C4-2B (cell line): ENCODE measurements around the gene SLC2A9.

Source experiments
- CTCF ChIP-seq: fragments of 450-650 bp; conservative IDR thresholded peaks from 2 replicates; pipeline ENCODE4 v1.5.1; 2017; ENCODE audit warnings: mild to moderate bottlenecking
- ZFX ChIP-seq: fragments of 450-650 bp; IDR thresholded peaks from 2 replicates; pipeline ENCODE4 v1.6.1; 2017

- TF ChIP-seq CTCF (no peak), ZFX (no peak)
Observed at GRCh38 chr4:10051517-10052135, 30.3 kb upstream of the SLC2A9 start.
